Measurements from ENCODE around the gene CFAP251. TPM values are rescaled to one million over a fixed set of nuclear protein-coding genes. Genes with fewer than 3 reads are reported as not detected.
"Not testable (repeated sequence)": the region's sequence is repeated elsewhere in the genome, so short reads cannot be mapped to it uniquely, and the experiment has no call there.

The CFAP251 gene
- polyA plus RNA-seq, 1 donor: 14.5 TPM

- DNase-seq: no peak
Observed at GRCh38 chr12:121899590-121899989, 18.8 kb upstream of the CFAP251 start.

- no peak for DNase-seq
Observed at GRCh38 chr12:121903202-121903601, 15.2 kb upstream of the CFAP251 start.

GRCh38 chr12:121905746-121906145, 12.6 kb upstream of the CFAP251 start:
- no peak for DNase-seq

- no peak for DNase-seq
Observed at GRCh38 chr12:121908702-121909101, 9.7 kb upstream of the CFAP251 start.

GRCh38 chr12:121911824-121912585, 6.4 kb upstream of the CFAP251 start:
- no peak for DNase-seq

- no peak for DNase-seq
Observed at GRCh38 chr12:121915841-121916321, 2.5 kb upstream of the CFAP251 start.

- no peak for DNase-seq
Observed at GRCh38 chr12:121916719-121917118, 1.7 kb upstream of the CFAP251 start.

- DNase-seq: no peak
Observed at GRCh38 chr12:121918679-121919038, 267 bp downstream of the CFAP251 start.

GRCh38 chr12:121921066-121921465, 2.7 kb downstream of the CFAP251 start:
- no peak for DNase-seq

GRCh38 chr12:121925358-121925695, 6.9 kb downstream of the CFAP251 start:
- no peak for DNase-seq

- no peak for DNase-seq
Observed at GRCh38 chr12:121926874-121927706, 8.7 kb downstream of the CFAP251 start.

- DNase-seq: no peak
Observed at GRCh38 chr12:121927813-121928212, 9.4 kb downstream of the CFAP251 start.

- DNase-seq: not testable (repeated sequence)
Observed at GRCh38 chr12:121929545-121929944, 11.2 kb downstream of the CFAP251 start.

GRCh38 chr12:121930862-121931261, 12.5 kb downstream of the CFAP251 start:
- DNase-seq: no peak

GRCh38 chr12:121932176-121932536, 13.8 kb downstream of the CFAP251 start:
- DNase-seq: no peak

- DNase-seq: no peak
Observed at GRCh38 chr12:121932914-121933521, 14.6 kb downstream of the CFAP251 start.

GRCh38 chr12:121933522-121934308, 15.3 kb downstream of the CFAP251 start:
- no peak for DNase-seq

- no peak for DNase-seq
Observed at GRCh38 chr12:121934309-121934664, 15.9 kb downstream of the CFAP251 start.

GRCh38 chr12:121937654-121938053, 19.3 kb downstream of the CFAP251 start:
- DNase-seq: no peak

GRCh38 chr12:121939186-121939585, 20.8 kb downstream of the CFAP251 start:
- no peak for DNase-seq

- no peak for DNase-seq
Observed at GRCh38 chr12:121939992-121940766, 21.8 kb downstream of the CFAP251 start.

Data from left kidney (tissue), 2 donors.